Right lobe of liver (tissue), 4 donors: ENCODE data around the gene NT5DC1.

Source experiments
- CTCF ChIP-seq, 4 donors: fragments of 200-600 bp in 3 of 4; fragments of 450-650 bp in 1 of 4; IDR thresholded peaks; one replicate each; pipeline versions ENCODE4 v1.5.1 to v1.8.0; 2016 to 2022; ENCODE audit warnings: antibody characterized with exemption in 4 of 4, mild to moderate bottlenecking in 2 of 4
- POLR2A ChIP-seq: fragments of 450-650 bp; IDR thresholded peaks from one replicate; pipeline ENCODE4 v1.6.1; 2017; ENCODE audit warnings: antibody characterized with exemption, mild to moderate bottlenecking
- donor health status: DM: no; HTN: no; CAD: no.
- donor health status: DM: no; HTN: no; CAD: no.
- donor health status: DM: no; HTN: yes; CAD: no.

DNA sequence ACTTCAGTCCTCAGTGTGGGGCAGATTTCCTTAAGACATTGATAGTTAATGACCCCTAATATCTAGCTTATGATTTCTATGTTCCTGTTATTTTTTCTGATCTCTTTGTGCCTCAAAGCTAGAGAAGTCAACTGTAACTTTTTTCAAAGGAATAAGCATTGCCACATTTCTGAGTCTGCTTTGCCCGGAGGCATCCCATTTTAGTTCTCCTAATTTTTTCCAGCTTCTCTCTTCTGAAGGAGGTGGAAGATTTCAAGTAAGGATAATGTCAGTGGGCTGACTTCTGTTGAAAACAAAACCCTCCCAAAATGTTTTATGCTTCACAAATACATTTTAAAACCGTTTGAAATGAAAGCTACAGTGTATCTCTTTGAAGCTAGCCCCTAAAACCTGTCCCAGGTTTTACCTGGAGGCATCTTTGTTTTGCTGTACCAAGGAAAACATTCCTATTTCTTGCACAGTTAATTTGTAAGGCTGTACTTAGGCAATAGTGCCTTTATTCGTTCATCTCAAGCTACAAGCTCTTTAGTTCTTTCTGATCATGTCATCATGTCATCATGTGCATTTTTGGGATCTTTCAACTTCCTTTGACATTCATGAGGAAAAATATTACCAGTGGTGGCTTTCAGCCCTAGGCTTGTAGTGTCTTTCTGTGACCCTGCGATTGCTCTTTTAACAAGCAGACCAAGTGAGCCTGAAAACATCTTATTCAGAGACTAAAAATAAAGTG lies 107.6 kb downstream of the NT5DC1 start:
- no peak for TF ChIP-seq CTCF (IDR thresholded peaks at IDR 0.05)
- TF ChIP-seq POLR2A: no peak
